SU-DHL-6 (cell line): ENCODE measurements around the gene GALNT11.
"Not testable (repeated sequence)": the region's sequence is repeated elsewhere in the genome, so short reads cannot be mapped to it uniquely, and the experiment has no call there.

Experiments
- CTCF ChIP-seq: fragments of 200-600 bp; sonication (generic); IDR thresholded peaks from one replicate; pipeline ENCODE4 v1.5.1; 2017; ENCODE audit warnings: antibody characterized with exemption, mild to moderate bottlenecking, low read length, moderate library complexity; ENCODE audit not compliant: insufficient read depth, poor library complexity, severe bottlenecking
- EZH2phosphoT487 ChIP-seq: fragments of 200-600 bp; sonication (generic), shearing (Covaris generic); conservative IDR thresholded peaks from 2 replicates; pipeline ENCODE4 v1.6.1; 2018; ENCODE audit warnings: mild to moderate bottlenecking, antibody characterized with exemption, low read length, moderate library complexity, mixed read lengths

GRCh38 chr7:152075379-152075778 is 49.9 kb downstream of the GALNT11 start:
- not testable (repeated sequence) for TF ChIP-seq CTCF, EZH2phosphoT487
